PC-3 (cell line): ENCODE measurements around the gene CASKIN2. TPM values are rescaled to one million over a fixed set of nuclear protein-coding genes. Genes with fewer than 3 reads are reported as not detected.
"Not testable (repeated sequence)": the region's sequence is repeated elsewhere in the genome, so short reads cannot be mapped to it uniquely, and the experiment has no call there.

Experiments
- ATAC-seq: fragments of 200-7000 bp; cut with Tn5 transposase; 2 replicates; pipeline ENCODE4 v1.9.1; 2020; ENCODE audit warnings: mild to moderate bottlenecking, moderate library complexity
- BruUV-seq: library from RNA; stranded (reverse); fragments of 400-500 nt; replicated peaks from 2 replicates; lab custom pipeline; 2021; lab: Mats Ljungman, UMichigan
- CTCF ChIA-PET: fragments of 300-600 bp; sonication (Branson Sonifier 250); formaldehyde crosslinking; loops from one replicate; lab custom pipeline; 2022; ENCODE audit warnings: antibody characterized with exemption; lab: Charles Lee
- POLR2A ChIA-PET: fragments of 300-600 bp; sonication (Branson Sonifier 250); formaldehyde crosslinking; loops from one replicate; lab custom pipeline; 2022; ENCODE audit warnings: antibody characterized with exemption; ENCODE audit not compliant: unreplicated experiment; lab: Charles Lee
- DNase-seq: peaks from one replicate; pipeline ENCODE4 v3.0.0-alpha.2; 2015
- H2AFZ ChIP-seq: fragments of 300-600 bp; sonication (generic); 2 replicates; pipeline ENCODE4 v1.6.0; 2016; ENCODE audit warnings: antibody characterized with exemption, low read length
- H3F3A ChIP-seq: fragments of 300-600 bp; sonication (generic); one replicate; pipeline ENCODE4 v1.6.0; 2017; ENCODE audit warnings: antibody characterized with exemption, low read length, control low read depth, mild to moderate bottlenecking; ENCODE audit not compliant: unreplicated experiment
- H3K27ac ChIP-seq: fragments of 300-600 bp; sonication (generic); 2 replicates; pipeline ENCODE4 v1.5.1; 2016; ENCODE audit warnings: mild to moderate bottlenecking, low read length
- H3K27me3 ChIP-seq: fragments of 300-600 bp; sonication (generic); 2 replicates; pipeline ENCODE4 v1.6.1; 2016; ENCODE audit warnings: low read length, mixed read lengths
- H3K36me3 ChIP-seq: fragments of 300-600 bp; sonication (generic); 2 replicates; pipeline ENCODE4 v1.6.1; 2016; ENCODE audit warnings: low read depth, mixed run types, low read length, mixed read lengths
- H3K4me1 ChIP-seq: fragments of 300-600 bp; sonication (generic); 2 replicates; pipeline ENCODE4 v1.5.1; 2016; ENCODE audit warnings: low read length; ENCODE audit not compliant: insufficient read depth
- H3K4me2 ChIP-seq: fragments of 300-600 bp; sonication (generic); 2 replicates; pipeline ENCODE4 v1.6.0; 2016; ENCODE audit warnings: low read length
- H3K4me3 ChIP-seq: fragments of 300-600 bp; sonication (generic); 2 replicates; pipeline ENCODE4 v1.5.1; 2016; ENCODE audit warnings: mild to moderate bottlenecking, low read length, mixed read lengths
- H3K79me2 ChIP-seq: fragments of 300-600 bp; sonication (generic); 2 replicates; pipeline ENCODE4 v1.6.1; 2017; ENCODE audit warnings: low read length, mixed read lengths
- H3K9ac ChIP-seq: fragments of 300-600 bp; sonication (generic); 2 replicates; pipeline ENCODE4 v1.6.0; 2016; ENCODE audit warnings: mild to moderate bottlenecking, low read length
- H3K9me2 ChIP-seq: fragments of 300-600 bp; sonication (generic); replicated peaks from 2 replicates; pipeline ENCODE4 v1.6.1; 2016; ENCODE audit warnings: mixed run types, low read length, mixed read lengths
- H3K9me3 ChIP-seq: fragments of 300-600 bp; sonication (generic); 2 replicates; pipeline ENCODE4 v1.6.1; 2016; ENCODE audit warnings: low read length, mixed read lengths
- H4K20me1 ChIP-seq: fragments of 300-600 bp; sonication (generic); 2 replicates; pipeline ENCODE4 v1.6.1; 2016; ENCODE audit warnings: low read length, mixed read lengths
- EZH2 ChIP-seq: fragments of 300-600 bp; sonication (generic); IDR thresholded peaks from one replicate; pipeline ENCODE4 v1.6.1; 2017; ENCODE audit warnings: antibody characterized with exemption, mild to moderate bottlenecking, low read length; ENCODE audit not compliant: unreplicated experiment
- EZH2phosphoT487 ChIP-seq: fragments of 300-600 bp; sonication (generic); IDR thresholded peaks from 2 replicates; pipeline ENCODE4 v1.6.1; 2018; ENCODE audit warnings: mild to moderate bottlenecking, antibody characterized with exemption, low read length, borderline replicate concordance
- intact Hi-C: fragments of 100-400 bp; cut with micrococcal nuclease; formaldehyde crosslinking; loops from 2 replicates; pipeline ENCODE4 v1.9.0; 2023
- total RNA-seq: library from RNA; depleted of rRNA; stranded (reverse); fragments of >200 nt; gene quantifications from 2 replicates; pipeline ENCODE4 v1.2.3, GENCODE V29; 2014
- TF ChIP-seq, protein P1 (sequence below): fragments of 300-600 bp; sonication (generic); conservative IDR thresholded peaks from 2 replicates; pipeline ENCODE4 v1.5.1; 2017; ENCODE audit warnings: antibody characterized with exemption, low read depth, mild to moderate bottlenecking, low read length

The CASKIN2 gene
- total RNA-seq, 1 experiment from 2014 or later = 22.0 TPM

DNA sequence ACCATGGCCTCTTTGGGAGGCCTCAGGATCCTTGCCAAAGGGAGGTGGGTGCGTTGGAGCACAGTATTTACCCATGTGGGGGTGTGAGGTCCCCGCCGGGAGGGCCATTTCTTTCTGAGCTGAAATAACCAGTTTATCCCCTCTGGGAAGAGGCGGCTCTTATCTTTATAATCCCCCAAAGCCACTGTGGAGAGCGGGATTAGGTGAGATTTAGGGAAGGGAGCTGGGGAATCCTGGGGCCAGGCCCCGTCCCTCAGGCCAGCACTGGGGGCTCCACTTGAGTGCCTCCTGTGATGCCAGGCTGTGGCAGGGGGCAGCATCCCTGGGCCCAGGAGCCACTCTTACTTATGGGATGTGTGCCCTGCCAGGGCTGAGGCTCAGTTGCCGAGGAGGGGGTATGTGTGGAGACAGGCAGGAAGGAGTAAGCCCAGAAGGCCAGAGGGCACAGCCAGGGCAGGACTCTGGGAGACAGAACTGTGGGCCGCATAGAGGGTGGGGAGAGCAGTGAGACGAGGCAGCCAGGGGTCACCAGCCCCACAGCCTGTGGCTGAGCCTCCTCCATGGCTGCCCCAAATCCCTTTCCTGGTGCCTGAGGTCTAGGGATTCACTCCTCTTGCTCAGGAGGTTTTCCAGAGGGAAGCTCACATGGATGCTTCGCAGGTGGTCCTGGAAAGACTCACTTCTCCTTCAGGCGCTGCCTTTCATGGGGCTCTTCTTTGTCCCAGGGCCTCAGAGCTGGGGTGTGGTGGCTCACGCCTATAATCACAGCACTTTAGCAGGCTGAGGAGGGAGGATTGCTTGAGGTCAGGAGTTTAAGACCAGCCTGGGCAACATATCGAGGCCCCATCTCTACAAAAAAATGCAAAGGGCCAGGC lies 33.9 kb downstream of the CASKIN2 start:
- ChIA-PET POLR2A (no interaction called here), CTCF (interaction anchor here (0.6 kb wide), 1 partner anchor 9 kb away, joined by 5 read pairs; no protein-coding TSS in a partner anchor)
- no peak overlapping the region for H3K27ac ChIP-seq

DNA sequence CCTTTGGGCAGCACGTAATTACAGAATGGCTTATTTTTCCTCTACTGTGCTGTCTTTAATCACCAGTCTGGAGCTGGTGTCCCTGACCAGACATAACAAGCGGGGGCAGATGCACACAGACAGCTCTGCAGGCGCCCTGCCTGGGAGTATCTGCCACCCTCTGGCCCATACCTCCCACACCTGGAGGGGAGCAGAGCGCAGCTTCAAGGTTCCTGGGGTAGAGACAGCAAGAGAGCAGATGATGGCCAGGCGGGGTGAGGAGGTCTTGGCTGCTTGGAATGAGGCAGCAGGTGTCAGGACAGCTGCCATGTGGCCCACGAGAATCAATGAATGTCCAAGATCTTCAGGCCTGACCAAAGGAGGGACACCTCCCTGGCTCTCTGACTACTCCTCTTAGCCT lies 35.1 kb downstream of the CASKIN2 start:
- no peaks in the 10 kb centered on the region for H3F3A ChIP-seq
- DNase-seq = no peak
- ChIA-PET CTCF (no interaction called here), POLR2A (no interaction called here)
- TF ChIP-seq EZH2 (no peak), EZH2phosphoT487 (no peak)
- TF ChIP-seq, protein P1, sequence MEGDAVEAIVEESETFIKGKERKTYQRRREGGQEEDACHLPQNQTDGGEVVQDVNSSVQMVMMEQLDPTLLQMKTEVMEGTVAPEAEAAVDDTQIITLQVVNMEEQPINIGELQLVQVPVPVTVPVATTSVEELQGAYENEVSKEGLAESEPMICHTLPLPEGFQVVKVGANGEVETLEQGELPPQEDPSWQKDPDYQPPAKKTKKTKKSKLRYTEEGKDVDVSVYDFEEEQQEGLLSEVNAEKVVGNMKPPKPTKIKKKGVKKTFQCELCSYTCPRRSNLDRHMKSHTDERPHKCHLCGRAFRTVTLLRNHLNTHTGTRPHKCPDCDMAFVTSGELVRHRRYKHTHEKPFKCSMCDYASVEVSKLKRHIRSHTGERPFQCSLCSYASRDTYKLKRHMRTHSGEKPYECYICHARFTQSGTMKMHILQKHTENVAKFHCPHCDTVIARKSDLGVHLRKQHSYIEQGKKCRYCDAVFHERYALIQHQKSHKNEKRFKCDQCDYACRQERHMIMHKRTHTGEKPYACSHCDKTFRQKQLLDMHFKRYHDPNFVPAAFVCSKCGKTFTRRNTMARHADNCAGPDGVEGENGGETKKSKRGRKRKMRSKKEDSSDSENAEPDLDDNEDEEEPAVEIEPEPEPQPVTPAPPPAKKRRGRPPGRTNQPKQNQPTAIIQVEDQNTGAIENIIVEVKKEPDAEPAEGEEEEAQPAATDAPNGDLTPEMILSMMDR = no peak
- H3K79me2 ChIP-seq = no peaks in the 10 kb centered on the region
- no peaks in the 10 kb centered on the region for H3K4me1 ChIP-seq
- no peak for ATAC-seq
- no peak overlapping the region for H3K4me3 ChIP-seq
- BruUV-seq = no TSS peak
- H3K4me2 ChIP-seq = no peak overlapping the region
- intact Hi-C loops = no loop called here
- no peaks in the 10 kb centered on the region for H4K20me1 ChIP-seq
- no peak overlapping the region for H3K9ac ChIP-seq
- H3K9me3 ChIP-seq = no peaks in the 10 kb centered on the region
- no peak overlapping the region for H2AFZ ChIP-seq
- H3K27me3 ChIP-seq = no peaks in the 10 kb centered on the region
- H3K9me2 ChIP-seq = no peaks in the 10 kb centered on the region
- H3K36me3 ChIP-seq = no peaks in the 10 kb centered on the region
- no peak overlapping the region for H3K27ac ChIP-seq

More for the DNA sequence above, 33.9 kb downstream of the CASKIN2 start:
- H3K9me3 ChIP-seq = no peaks in the 10 kb centered on the region
- no peaks in the 10 kb centered on the region for H3K4me1 ChIP-seq
- no peaks in the 10 kb centered on the region for H3K36me3 ChIP-seq
- H3K4me2 ChIP-seq = no peak overlapping the region
- H3K4me3 ChIP-seq = no peak overlapping the region
- BruUV-seq = no TSS peak
- no peaks in the 10 kb centered on the region for H4K20me1 ChIP-seq
- no peaks in the 10 kb centered on the region for H3K27me3 ChIP-seq
- H2AFZ ChIP-seq = no peak overlapping the region
- intact Hi-C loops = no loop called here
- no peaks in the 10 kb centered on the region for H3K9me2 ChIP-seq
- TF ChIP-seq EZH2phosphoT487 (no peak), EZH2 (no peak)
- TF ChIP-seq, protein P1 = no peak
- H3F3A ChIP-seq = no peaks in the 10 kb centered on the region
- DNase-seq (no peak), ATAC-seq (no peak)
- H3K79me2 ChIP-seq = no peaks in the 10 kb centered on the region
- no peak overlapping the region for H3K9ac ChIP-seq

DNA sequence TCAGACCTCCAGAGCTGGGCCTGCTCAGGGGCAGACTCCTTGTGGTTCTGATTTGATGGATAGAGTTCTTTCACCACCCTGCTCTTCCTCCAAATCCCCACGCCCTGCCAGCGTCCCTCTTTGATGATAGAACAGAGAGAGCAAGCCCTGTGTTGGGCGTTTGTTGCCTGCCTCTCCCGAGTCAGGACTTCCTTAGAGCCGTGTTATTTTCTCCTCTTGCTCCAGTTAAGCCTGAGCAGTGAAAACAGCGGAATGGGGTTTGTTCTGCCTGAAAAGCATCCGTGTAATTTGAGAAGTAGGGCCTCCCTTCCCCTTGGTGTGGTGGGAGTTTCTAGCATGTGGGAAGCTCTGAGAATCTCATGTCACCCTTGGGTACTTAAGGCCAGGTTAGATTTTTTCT lies 36.8 kb downstream of the CASKIN2 start:
- Histone ChIP-seq H3K36me3 (0 out of 2 replicates have a peak, but pooled peaks cover 2% of the 10 kb centered on the region), H3K27me3 (no peaks in the 10 kb centered on the region), H3K79me2 (no peaks in the 10 kb centered on the region), H4K20me1 (no peaks in the 10 kb centered on the region), H3K9ac (no peak overlapping the region), H3K4me1 (no peaks in the 10 kb centered on the region), H3K9me2 (no peaks in the 10 kb centered on the region), H2AFZ (no peak overlapping the region), H3K4me3 (no peak overlapping the region), H3K4me2 (no peak overlapping the region), H3F3A (no peaks in the 10 kb centered on the region), H3K9me3 (no peaks in the 10 kb centered on the region), H3K27ac (no peak overlapping the region)
- BruUV-seq = no TSS peak
- CTCF ChIA-PET = no interaction called here
- POLR2A ChIA-PET = interaction anchor here (0.6 kb wide), 1 partner anchor 14 kb away, joined by 10 read pairs; no protein-coding TSS in a partner anchor
- intact Hi-C loops = no loop called here
- DNase-seq (no peak), ATAC-seq (no peak)
- TF ChIP-seq EZH2phosphoT487 = no peak
- TF ChIP-seq EZH2 = no peak
- TF ChIP-seq, protein P1 = no peak

DNA sequence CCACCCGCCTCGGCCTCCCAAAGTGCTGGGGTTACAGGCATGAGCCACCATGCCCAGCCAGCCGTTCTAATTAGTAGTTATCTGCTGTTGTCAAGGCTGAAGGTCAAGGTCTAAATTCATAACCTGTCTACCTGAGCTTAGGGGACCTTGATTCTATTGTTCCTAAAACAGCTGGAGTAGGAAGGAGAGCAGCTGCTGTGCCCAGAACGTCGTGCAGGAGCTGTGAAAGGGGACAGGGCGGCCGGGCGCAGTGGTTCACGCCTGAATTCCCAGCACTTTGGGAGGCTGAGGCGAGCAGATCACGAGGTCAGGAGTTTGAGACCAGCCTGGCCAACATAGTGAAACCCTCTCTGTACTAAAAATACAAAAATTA lies 37.9 kb downstream of the CASKIN2 start:
- DNase-seq, H3K27me3 ChIP-seq, H3K27ac ChIP-seq, H3F3A ChIP-seq, H2AFZ ChIP-seq, POLR2A ChIA-PET, H3K4me3 ChIP-seq, ATAC-seq, H3K9ac ChIP-seq, intact Hi-C loops, H3K36me3 ChIP-seq, BruUV-seq, H3K79me2 ChIP-seq, CTCF ChIA-PET, H3K9me3 ChIP-seq, H3K9me2 ChIP-seq, H3K4me1 ChIP-seq, H4K20me1 ChIP-seq, H3K4me2 ChIP-seq: not testable (repeated sequence)
